ENCODE results near the gene TBK1. TPM values are rescaled to one million over a fixed set of nuclear protein-coding genes. Genes with fewer than 3 reads are reported as not detected.

TBK1 gene
- total RNA-seq, 2 experiments from 2014 or later, result 14.0 to 15.5 TPM

DNA sequence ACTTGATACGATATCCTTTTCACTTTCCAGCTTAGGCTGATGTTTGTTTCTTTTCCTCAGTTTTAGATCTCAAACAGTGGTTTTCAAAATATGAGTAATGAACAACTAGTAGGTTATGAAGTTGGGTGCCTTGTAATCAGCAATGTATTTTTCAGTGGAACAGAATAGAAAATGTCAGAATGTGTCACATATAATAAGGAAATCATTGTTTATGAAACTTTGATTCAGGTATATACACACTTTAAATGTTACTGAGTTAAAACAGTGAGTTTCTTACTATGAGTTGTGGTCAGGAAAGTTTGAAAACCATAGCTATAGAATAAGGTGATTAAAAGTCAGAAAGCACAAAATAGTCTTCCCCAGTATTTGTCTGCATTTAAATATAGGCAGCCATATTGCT lies 39.8 kb downstream of the TBK1 start:
- ATAC-seq (peak; percentile 61), DNase-seq (no peak)
- intact Hi-C loops (cut with micrococcal nuclease), result no loop called here
- POLR2A ChIA-PET, result no interaction called here
- peak overlapping the region; percentile 34 for H3K27ac Mint-ChIP-seq
- no peak overlapping the region for H3K4me3 Mint-ChIP-seq
- peaks cover 26% of the 10 kb centered on the region for H3K36me3 Mint-ChIP-seq (ENCODE audit: low read depth)
- no peaks in the 10 kb centered on the region for H3K27me3 Mint-ChIP-seq
- peaks cover 18% of the 10 kb centered on the region for H3K4me1 Mint-ChIP-seq (ENCODE audit: low read depth)
- TF ChIP-seq, protein P1, sequence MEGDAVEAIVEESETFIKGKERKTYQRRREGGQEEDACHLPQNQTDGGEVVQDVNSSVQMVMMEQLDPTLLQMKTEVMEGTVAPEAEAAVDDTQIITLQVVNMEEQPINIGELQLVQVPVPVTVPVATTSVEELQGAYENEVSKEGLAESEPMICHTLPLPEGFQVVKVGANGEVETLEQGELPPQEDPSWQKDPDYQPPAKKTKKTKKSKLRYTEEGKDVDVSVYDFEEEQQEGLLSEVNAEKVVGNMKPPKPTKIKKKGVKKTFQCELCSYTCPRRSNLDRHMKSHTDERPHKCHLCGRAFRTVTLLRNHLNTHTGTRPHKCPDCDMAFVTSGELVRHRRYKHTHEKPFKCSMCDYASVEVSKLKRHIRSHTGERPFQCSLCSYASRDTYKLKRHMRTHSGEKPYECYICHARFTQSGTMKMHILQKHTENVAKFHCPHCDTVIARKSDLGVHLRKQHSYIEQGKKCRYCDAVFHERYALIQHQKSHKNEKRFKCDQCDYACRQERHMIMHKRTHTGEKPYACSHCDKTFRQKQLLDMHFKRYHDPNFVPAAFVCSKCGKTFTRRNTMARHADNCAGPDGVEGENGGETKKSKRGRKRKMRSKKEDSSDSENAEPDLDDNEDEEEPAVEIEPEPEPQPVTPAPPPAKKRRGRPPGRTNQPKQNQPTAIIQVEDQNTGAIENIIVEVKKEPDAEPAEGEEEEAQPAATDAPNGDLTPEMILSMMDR (IDR thresholded peaks at IDR 0.05), result no peak
- CTCF ChIA-PET, result interaction anchor here (0.8 kb wide), 1 partner anchor 58 kb away, joined by 3 read pairs; no protein-coding TSS in a partner anchor
- no peaks in the 10 kb centered on the region for H3K9me3 Mint-ChIP-seq

DNA sequence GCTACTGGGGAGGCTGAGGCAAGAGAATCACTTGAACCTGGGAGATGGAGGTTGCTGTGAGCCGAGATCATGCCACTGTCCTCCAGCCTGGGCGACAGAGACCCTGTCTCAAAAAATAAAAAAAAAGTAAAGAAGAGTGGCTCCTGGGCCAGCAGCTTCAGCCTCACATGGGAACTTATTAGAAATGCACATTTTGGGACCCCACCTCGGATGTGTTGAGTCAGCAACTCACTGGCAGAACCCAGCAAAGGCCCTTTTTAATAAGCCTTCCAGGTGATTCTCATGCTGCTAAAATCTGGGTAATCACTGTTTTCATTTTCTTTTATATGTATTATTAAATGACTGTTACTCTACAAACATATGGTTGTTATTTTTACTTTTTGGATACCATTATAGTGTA lies 41.6 kb downstream of the TBK1 start:
- ChIA-PET CTCF (interaction anchor here (0.6 kb wide), 1 partner anchor 1096 kb away, joined by 4 read pairs; no protein-coding TSS in a partner anchor), POLR2A (no interaction called here)

DNA sequence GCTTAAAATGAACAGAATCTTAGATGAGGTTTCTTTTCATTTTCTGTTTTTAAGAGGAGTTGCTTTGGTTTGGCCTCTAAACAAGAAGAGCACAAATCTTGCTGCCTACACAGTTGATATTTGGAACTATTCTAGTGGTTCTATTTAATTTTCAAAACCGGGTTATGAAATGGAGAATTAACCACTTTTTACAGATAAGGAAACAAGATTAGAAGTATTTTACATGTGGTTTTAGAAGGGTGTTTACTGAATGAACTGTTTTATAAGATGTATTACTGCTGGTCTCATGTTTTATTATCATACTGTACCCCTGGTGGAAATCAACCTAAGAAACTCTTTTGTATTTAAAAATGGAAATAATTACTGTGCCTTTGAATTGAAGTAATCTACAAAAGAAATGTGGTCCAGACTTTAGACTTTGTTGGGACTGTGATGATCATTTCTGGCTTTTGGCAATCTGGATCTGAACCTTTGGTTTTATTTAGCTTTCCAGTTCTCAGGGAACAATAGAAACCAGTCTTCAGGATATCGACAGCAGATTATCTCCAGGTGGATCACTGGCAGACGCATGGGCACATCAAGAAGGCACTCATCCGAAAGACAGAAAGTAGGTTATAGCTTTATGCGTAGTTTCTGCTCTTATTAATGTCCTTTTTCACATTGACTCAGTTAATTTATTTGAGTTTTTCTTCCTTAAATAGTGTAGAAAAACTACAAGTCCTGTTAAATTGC lies 43.2 kb downstream of the TBK1 start:
- intact Hi-C loops (cut with micrococcal nuclease), result no loop called here
- DNase-seq (no peak), ATAC-seq (no peak)
- peaks cover 30% of the 10 kb centered on the region for H3K36me3 Mint-ChIP-seq (ENCODE audit: low read depth)
- CTCF ChIA-PET, result interaction anchor here (0.7 to 0.8 kb wide), 2 partner anchors 13 to 28 kb away, joined by 3 read pairs; no protein-coding TSS in a partner anchor
- TF ChIP-seq, protein P1 (IDR thresholded peaks at IDR 0.05), result no peak
- no peak overlapping the region for H3K4me3 Mint-ChIP-seq
- H3K27me3 Mint-ChIP-seq, result no peaks in the 10 kb centered on the region
- POLR2A ChIA-PET, result no interaction called here
- peaks cover 12% of the 10 kb centered on the region for H3K4me1 Mint-ChIP-seq (ENCODE audit: low read depth)
- H3K9me3 Mint-ChIP-seq, result no peaks in the 10 kb centered on the region
- H3K27ac Mint-ChIP-seq, result no peak overlapping the region

More for the DNA sequence above, 41.6 kb downstream of the TBK1 start:
- Mint-ChIP-seq H3K27me3 (no peaks in the 10 kb centered on the region), H3K9me3 (no peaks in the 10 kb centered on the region), H3K4me3 (no peak overlapping the region), H3K4me1 (ENCODE audit: low read depth) (peaks cover 18% of the 10 kb centered on the region), H3K36me3 (ENCODE audit: low read depth) (peaks cover 34% of the 10 kb centered on the region), H3K27ac (no peak overlapping the region)
- DNase-seq (no peak), ATAC-seq (no peak)
- intact Hi-C loops (cut with micrococcal nuclease), result no loop called here
- TF ChIP-seq, protein P1 (IDR thresholded peaks at IDR 0.05), result no peak

DNA sequence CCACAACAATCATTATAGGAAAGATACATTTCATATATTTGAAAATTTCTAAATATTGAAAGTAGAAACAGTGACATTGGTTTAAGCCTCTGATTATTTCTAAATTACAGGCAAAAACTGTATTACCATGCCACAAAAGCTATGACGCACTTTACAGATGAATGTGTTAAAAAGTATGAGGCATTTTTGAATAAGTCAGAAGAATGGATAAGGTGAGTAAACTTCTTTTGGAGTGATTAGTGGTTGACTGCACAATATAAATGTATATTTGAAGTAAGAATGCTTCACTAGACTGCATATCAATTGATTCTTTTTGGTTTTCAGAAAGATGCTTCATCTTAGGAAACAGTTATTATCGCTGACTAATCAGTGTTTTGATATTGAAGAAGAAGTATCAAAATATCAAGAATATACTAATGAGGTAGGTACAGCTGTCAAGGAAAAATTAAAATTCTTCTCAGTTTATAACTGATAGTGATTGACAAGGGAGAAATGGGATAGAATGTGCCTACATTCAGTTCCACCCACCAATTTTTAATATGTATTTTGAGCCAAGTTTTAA lies 45.0 kb downstream of the TBK1 start:
- no peaks in the 10 kb centered on the region for H3K27me3 Mint-ChIP-seq
- no peaks in the 10 kb centered on the region for H3K9me3 Mint-ChIP-seq
- H3K36me3 Mint-ChIP-seq (ENCODE audit: low read depth), result peaks cover 28% of the 10 kb centered on the region
- POLR2A ChIA-PET, result no interaction called here
- H3K4me3 Mint-ChIP-seq, result no peak overlapping the region
- H3K27ac Mint-ChIP-seq, result no peak overlapping the region
- CTCF ChIA-PET, result no interaction called here
- intact Hi-C loops (cut with micrococcal nuclease), result no loop called here
- no peak for DNase-seq
- H3K4me1 Mint-ChIP-seq (ENCODE audit: low read depth), result peaks cover 8% of the 10 kb centered on the region
- ATAC-seq, result no peak
- TF ChIP-seq, protein P1 (IDR thresholded peaks at IDR 0.05), result no peak

DNA sequence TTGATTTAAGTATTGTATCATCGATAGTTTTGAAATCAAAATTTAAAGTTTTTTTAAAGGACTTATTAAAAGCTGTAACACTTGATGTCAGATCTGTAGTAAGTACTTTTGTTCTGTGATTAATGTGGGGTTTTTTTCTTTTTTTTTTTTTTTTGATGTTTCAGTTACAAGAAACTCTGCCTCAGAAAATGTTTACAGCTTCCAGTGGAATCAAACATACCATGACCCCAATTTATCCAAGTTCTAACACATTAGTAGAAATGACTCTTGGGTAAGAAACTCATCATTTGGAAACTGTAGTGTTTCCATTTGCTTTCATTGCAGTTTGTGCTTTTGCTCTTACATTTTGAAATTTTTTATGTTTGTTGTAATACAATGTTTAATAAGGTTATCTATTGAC lies 45.6 kb downstream of the TBK1 start:
- ChIA-PET POLR2A (no interaction called here), CTCF (no interaction called here)
- H3K36me3 Mint-ChIP-seq (ENCODE audit: low read depth), result peaks cover 25% of the 10 kb centered on the region
- H3K4me1 Mint-ChIP-seq (ENCODE audit: low read depth), result peaks cover 7% of the 10 kb centered on the region
- intact Hi-C loops (cut with micrococcal nuclease), result no loop called here
- no peak overlapping the region for H3K27ac Mint-ChIP-seq
- TF ChIP-seq, protein P1 (IDR thresholded peaks at IDR 0.05), result no peak
- DNase-seq (no peak), ATAC-seq (no peak)
- no peak overlapping the region for H3K4me3 Mint-ChIP-seq
- no peaks in the 10 kb centered on the region for H3K27me3 Mint-ChIP-seq
- no peaks in the 10 kb centered on the region for H3K9me3 Mint-ChIP-seq
